ENCODE measurements around the gene GPRC5C. TPM values are rescaled to one million over a fixed set of nuclear protein-coding genes. Genes with fewer than 3 reads are reported as not detected.

The GPRC5C gene
- total and polyA plus RNA-seq, 2 of the 13 experiments (the other 11 are each of a cell fraction or from before 2014, with no cell fraction given) = 85.6 to 300 TPM

- TF ChIP-seq POLR2AphosphoS2 (IDR thresholded peaks at IDR 0.05; ENCODE audit: low read depth, low read length) (no peak), ATF7-NPFF (CRISPR knock-in tag; IDR thresholded peaks at IDR 0.05; ENCODE audit: low read depth) (0 out of 2 replicates have a peak, but pooled peaks have one; percentile 17), ZNF674 (CRISPR knock-in tag; IDR thresholded peaks at IDR 0.05; ENCODE audit: low read depth) (0 out of 2 replicates have a peak, but pooled peaks have one; percentile 1), TAF1 (CRISPR knock-in tag; IDR thresholded peaks at IDR 0.05) (no peak; the same call in none of the 2 replicates), SRSF4 (IDR thresholded peaks at IDR 0.05; ENCODE audit: low read depth, low read length, poor library complexity, severe bottlenecking) (no peak), RBAK (CRISPR knock-in tag; IDR thresholded peaks at IDR 0.05) (no peak), SPEN (CRISPR knock-in tag; IDR thresholded peaks at IDR 0.05; ENCODE audit: low read depth) (peak; percentile 46; the same call in 1 of the 2 replicates), ATAD3A (CRISPR knock-in tag; IDR thresholded peaks at IDR 0.05) (no peak), ZNF230 (CRISPR knock-in tag; IDR thresholded peaks at IDR 0.05) (no peak; the same call in 1 of the 2 replicates), E2F2 (CRISPR knock-in tag; IDR thresholded peaks at IDR 0.05; ENCODE audit: borderline replicate concordance) (no peak), CC2D1A (CRISPR knock-in tag; IDR thresholded peaks at IDR 0.05) (no peak), KDM6A (CRISPR knock-in tag; IDR thresholded peaks at IDR 0.05; ENCODE audit: low read depth) (no peak), ADNP (CRISPR knock-in tag; IDR thresholded peaks at IDR 0.05) (no peak), ZNF687 (CRISPR knock-in tag; IDR thresholded peaks at IDR 0.05) (peak; percentile 81), IKZF5 (CRISPR knock-in tag; IDR thresholded peaks at IDR 0.05) (peak; percentile 65; the same call in 1 of the 2 replicates), IKZF4 (CRISPR knock-in tag; IDR thresholded peaks at IDR 0.05; ENCODE audit: borderline replicate concordance, low read depth, not compliant biosample characterization) (no peak), MEIS1 (CRISPR knock-in tag; IDR thresholded peaks at IDR 0.05; ENCODE audit: borderline replicate concordance) (peak; percentile 75; the same call in 1 of the 2 replicates), PHF8 (CRISPR knock-in tag; IDR thresholded peaks at IDR 0.05) (0 out of 2 replicates have a peak, but pooled peaks have one; percentile 22), NCOR1 (IDR thresholded peaks at IDR 0.05; ENCODE audit: borderline replicate concordance, low read length) (no peak)
- TF ChIP-seq, protein P1, sequence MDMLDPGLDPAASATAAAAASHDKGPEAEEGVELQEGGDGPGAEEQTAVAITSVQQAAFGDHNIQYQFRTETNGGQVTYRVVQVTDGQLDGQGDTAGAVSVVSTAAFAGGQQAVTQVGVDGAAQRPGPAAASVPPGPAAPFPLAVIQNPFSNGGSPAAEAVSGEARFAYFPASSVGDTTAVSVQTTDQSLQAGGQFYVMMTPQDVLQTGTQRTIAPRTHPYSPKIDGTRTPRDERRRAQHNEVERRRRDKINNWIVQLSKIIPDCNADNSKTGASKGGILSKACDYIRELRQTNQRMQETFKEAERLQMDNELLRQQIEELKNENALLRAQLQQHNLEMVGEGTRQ (IDR thresholded peaks at IDR 0.05; ENCODE audit: low read depth, low read length) = no peak
- TF ChIP-seq, protein P1 (CRISPR knock-in tag; IDR thresholded peaks at IDR 0.05; ENCODE audit: borderline replicate concordance) = peak; percentile 5; the same call in 1 of the 2 replicates
These were observed 2.1 kb upstream of the GPRC5C start (continued) for GRCh38 chr17:74429604-74430384.

Data from HepG2 (cell line).